Stomach smooth muscle (tissue), 2 donors: ENCODE measurements around the gene DPH1.

Source experiments
- H3K27ac ChIP-seq: one replicate; pipeline ENCODE4 v1.7.0; 2013; ENCODE audit warnings: mild to moderate bottlenecking, low read length, inconsistent platforms
- H3K27me3 ChIP-seq, 2 donors: one replicate each; pipeline ENCODE4 v1.7.0; 2013; ENCODE audit warnings: low read length in 2 of 2; ENCODE audit not compliant: insufficient read depth in 2 of 2, control insufficient read depth in 1 of 2
- H3K36me3 ChIP-seq, 2 donors: one replicate each; pipeline ENCODE4 v1.7.0; 2013; ENCODE audit warnings: low read length in 2 of 2; ENCODE audit not compliant: control insufficient read depth in 2 of 2, insufficient read depth in 2 of 2
- H3K4me1 ChIP-seq: one replicate; pipeline ENCODE4 v1.7.0; 2013; ENCODE audit warnings: low read length; ENCODE audit not compliant: control insufficient read depth, insufficient read depth
- H3K4me3 ChIP-seq, 2 donors: one replicate each; pipeline ENCODE4 v1.7.0; 2013; ENCODE audit warnings: low read length in 2 of 2
- H3K9ac ChIP-seq, 2 donors: one replicate each; pipeline ENCODE4 v1.7.0; 2013; ENCODE audit warnings: low read length in 2 of 2, mild to moderate bottlenecking in 1 of 2
- H3K9me3 ChIP-seq, 2 donors: one replicate each; pipeline ENCODE4 v1.7.0; 2013; ENCODE audit warnings: low read length in 2 of 2; ENCODE audit not compliant: control insufficient read depth in 2 of 2
- donor health status: healthy.
- donor health status: Pancreatic carcinoma.

The DPH1 gene

DNA sequence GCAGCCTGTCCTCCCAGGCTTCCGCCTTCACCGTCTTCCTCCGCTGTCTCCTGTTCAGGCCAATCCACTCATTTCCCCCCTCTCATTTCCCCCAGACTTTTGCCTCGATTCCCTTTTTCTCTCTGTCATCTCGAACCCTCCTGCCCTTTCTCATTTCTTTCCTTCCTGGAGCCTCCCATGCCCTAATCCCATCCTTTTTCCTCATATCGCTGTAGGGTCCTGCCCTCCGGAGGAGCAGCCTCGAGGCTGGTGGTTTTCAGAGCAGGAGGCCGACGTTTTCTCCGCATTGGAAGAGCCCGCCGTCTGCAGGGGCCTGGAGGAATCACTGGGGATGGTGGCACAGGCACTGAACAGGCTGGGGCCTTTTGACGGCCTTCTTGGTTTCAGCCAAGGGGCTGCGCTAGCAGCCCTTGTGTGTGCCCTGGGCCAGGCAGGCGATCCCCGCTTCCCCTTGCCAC is 12.5 kb downstream of the DPH1 start:
- H3K27ac ChIP-seq = peak overlapping the region; percentile 82
- H3K4me1 ChIP-seq = peaks cover 29% of the 10 kb centered on the region
- H3K9ac ChIP-seq = peak overlapping the region; percentile 87 to 92
- H3K9me3 ChIP-seq = no peaks in the 10 kb centered on the region
- H3K27me3 ChIP-seq = no peaks in the 10 kb centered on the region
- H3K36me3 ChIP-seq = peaks cover 13 to 22% of the 10 kb centered on the region in 2 donors
- peak overlapping the region; percentile 90 to 99 for H3K4me3 ChIP-seq

DNA sequence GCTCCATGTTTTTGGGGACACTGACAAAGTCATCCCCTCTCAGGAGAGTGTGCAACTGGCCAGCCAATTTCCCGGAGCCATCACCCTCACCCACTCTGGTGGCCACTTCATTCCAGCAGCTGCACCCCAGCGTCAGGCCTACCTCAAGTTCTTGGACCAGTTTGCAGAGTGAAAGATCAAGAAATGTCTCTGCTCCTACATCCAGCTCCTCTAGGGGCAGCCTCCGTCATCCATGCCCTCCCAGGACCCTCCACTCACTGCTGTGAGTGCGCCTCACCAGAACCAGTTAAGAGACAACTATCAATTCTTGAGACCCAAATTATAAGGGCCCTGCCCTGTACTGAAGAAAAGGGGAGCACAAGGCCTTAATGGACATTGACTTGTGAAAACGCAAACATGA is 13.0 kb downstream of the DPH1 start:
- H3K4me1 ChIP-seq = peaks cover 29% of the 10 kb centered on the region
- H3K36me3 ChIP-seq = peaks cover 9 to 19% of the 10 kb centered on the region in 2 donors
- peak overlapping the region in 1 of 2 donors; percentile 92 for H3K9ac ChIP-seq
- peak overlapping the region; percentile 82 for H3K27ac ChIP-seq
- peak overlapping the region; percentile 90 to 99 for H3K4me3 ChIP-seq
- no peaks in the 10 kb centered on the region for H3K9me3 ChIP-seq
- no peaks in the 10 kb centered on the region for H3K27me3 ChIP-seq

DNA sequence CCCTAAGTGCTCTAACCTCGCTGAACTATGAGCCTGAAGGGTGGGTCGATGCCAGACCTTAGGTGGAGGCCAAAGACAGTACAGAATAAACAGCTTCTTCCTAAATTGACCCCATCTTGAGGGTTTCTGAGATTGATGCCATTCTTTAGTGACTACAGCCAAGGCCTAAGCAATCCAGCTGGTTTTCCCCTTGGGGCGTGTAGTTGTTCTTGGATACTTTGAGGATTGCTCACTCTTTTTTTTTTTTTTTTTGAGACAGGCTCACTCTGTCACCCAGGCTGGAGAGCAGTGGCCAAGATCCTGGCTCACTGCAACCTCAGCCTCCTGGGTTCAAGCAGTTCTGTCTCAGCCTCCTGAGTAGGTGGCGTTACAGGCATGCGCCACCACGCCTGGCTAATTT is 13.8 kb downstream of the DPH1 start:
- Histone ChIP-seq H3K27ac (no peak overlapping the region), H3K36me3 (peaks cover 9 to 17% of the 10 kb centered on the region in 2 donors), H3K27me3 (no peaks in the 10 kb centered on the region), H3K4me3 (no peak overlapping the region), H3K4me1 (peaks cover 30% of the 10 kb centered on the region), H3K9ac (peak overlapping the region in 1 of 2 donors; percentile 13), H3K9me3 (no peaks in the 10 kb centered on the region)

DNA sequence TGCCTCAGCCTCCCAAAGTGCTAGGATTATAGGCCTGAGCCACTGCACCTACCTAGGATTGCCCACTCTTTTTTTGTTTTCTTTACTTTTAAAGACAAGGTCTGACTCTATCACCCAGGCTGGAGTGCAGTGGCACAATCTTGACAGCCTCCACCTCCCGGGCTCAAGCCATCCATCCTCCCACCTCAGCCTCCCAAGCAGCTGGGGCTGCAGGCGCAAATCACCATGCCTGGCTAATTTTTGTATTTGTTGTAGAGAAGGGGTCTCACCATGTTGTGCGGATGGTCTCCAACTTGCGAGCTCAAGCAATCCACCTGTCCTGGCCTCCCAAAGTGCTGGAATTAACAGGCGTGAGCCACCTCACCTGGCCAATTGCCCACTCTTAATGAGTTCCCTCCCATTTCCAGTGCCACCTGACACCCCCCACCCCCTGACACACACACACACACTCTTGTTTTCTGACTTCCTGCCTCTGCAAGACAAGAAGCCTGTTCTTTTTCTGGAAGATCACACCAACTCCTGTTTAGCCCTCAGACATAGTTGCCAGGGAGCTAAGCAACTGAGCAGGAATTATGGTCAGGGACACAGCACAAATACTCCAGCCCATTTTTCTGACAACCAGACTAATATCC is 14.4 kb downstream of the DPH1 start:
- Histone ChIP-seq H3K9me3 (no peaks in the 10 kb centered on the region), H3K9ac (no peak overlapping the region), H3K36me3 (peaks cover 9 to 17% of the 10 kb centered on the region in 2 donors), H3K27ac (no peak overlapping the region), H3K27me3 (peaks cover 0 to 2% of the 10 kb centered on the region in 2 donors), H3K4me3 (no peak overlapping the region), H3K4me1 (peaks cover 36% of the 10 kb centered on the region)

DNA sequence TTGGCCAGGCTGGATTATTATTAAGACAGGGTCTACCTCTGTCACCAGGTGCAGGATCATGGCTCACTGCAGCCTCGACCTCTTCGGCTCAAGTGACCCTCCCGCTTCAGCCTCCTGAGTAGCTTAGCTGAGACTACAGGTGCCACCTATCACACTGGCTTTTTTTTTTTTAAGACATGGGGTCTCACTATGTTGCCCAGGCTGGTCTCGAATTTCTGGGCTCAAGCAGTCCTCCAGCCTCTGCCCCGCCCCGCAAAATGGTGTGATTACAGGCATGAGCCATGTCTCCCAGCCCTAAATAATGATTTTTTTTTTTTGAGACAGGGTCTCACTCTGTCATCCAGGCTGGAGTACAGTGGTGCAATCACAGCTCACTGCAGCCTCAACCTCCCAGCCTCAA is 17.6 kb downstream of the DPH1 start:
- Histone ChIP-seq H3K36me3 (peaks cover 9 to 15% of the 10 kb centered on the region in 2 donors), H3K9me3 (no peaks in the 10 kb centered on the region), H3K27me3 (peaks cover 9 to 25% of the 10 kb centered on the region in 2 donors), H3K9ac (no peak overlapping the region), H3K27ac (no peak overlapping the region), H3K4me3 (no peak overlapping the region), H3K4me1 (peaks cover 34% of the 10 kb centered on the region)

DNA sequence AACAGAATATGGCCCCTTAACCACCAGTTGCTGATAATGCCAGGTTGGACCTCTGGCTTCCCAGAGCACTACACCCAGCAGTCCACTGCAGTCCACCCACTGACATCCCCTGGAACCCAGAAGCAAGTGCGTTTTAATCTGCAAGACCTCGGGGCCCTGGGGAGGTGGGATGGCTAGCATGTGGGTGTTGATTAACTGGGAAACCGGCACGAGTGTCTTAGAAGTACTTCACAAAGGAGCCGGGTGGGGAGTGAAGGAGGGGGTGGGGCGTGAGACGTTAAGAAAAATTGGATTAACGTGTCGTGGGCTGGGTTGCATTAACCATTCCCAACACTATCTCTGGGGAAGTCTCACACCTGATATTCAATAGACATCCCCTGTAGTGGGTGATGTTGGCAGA is 18.9 kb downstream of the DPH1 start:
- peak overlapping the region; percentile 66 to 79 for H3K4me3 ChIP-seq
- peaks cover 13 to 33% of the 10 kb centered on the region in 2 donors for H3K27me3 ChIP-seq
- peaks cover 0 to 6% of the 10 kb centered on the region in 2 donors for H3K36me3 ChIP-seq
- H3K4me1 ChIP-seq = peaks cover 33% of the 10 kb centered on the region
- no peaks in the 10 kb centered on the region for H3K9me3 ChIP-seq
- H3K27ac ChIP-seq = no peak overlapping the region
- H3K9ac ChIP-seq = peak overlapping the region in 1 of 2 donors; percentile 64

DNA sequence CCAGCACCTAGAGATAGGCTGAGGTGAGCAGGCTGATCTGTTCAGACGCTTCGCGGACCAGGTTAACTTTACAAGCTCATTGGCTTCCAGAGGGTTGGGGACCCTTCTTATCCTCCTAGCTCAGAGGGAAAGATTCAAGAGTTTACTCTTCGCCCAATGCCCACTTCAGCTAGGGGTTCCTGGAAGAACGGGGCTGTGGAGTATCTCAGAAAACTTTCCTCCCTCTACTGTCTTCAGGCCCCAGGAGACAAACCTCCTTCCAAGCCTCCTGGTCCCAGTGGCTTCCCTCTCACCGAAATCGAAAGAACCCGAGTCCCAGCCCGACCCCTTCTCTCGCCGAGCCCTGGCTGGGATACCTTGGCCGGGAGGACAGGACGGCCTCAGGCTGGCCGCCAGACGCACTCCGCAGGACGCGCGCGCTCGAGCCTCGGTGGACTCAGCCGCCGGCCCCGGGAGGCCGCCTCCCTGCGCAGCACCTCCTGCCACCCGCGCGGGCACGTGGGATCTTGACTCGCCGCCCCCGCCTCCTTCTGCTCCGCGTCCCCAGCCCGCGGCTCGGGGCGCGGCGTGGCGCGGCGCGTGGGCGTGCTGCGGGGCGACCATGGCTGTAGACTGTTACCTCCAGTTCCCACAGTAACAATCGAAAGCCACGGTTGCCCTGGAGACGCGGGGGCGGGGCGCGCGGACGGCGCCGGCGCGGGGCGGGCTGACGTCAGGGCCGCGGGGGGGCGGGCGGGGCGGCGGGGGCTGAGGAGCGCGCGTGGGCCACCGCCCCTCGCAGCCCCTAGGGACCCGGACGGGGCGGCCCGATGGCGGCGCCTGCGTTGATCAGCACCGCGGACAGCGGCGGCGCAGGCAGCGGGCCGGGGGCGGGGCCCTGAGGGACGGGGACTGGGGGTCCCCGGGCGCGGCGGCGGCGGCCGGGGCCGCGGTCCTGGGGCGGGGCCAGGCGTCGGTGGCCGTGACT is 19.7 kb downstream of the DPH1 start:
- H3K4me3 ChIP-seq = peak overlapping the region; percentile 66 to 79
- H3K4me1 ChIP-seq = peaks cover 33% of the 10 kb centered on the region
- peak overlapping the region; percentile 24 for H3K27ac ChIP-seq
- no peaks in the 10 kb centered on the region for H3K36me3 ChIP-seq
- H3K9me3 ChIP-seq = no peaks in the 10 kb centered on the region
- peaks cover 17 to 41% of the 10 kb centered on the region in 2 donors for H3K27me3 ChIP-seq
- H3K9ac ChIP-seq = peak overlapping the region; percentile 55 to 64

DNA sequence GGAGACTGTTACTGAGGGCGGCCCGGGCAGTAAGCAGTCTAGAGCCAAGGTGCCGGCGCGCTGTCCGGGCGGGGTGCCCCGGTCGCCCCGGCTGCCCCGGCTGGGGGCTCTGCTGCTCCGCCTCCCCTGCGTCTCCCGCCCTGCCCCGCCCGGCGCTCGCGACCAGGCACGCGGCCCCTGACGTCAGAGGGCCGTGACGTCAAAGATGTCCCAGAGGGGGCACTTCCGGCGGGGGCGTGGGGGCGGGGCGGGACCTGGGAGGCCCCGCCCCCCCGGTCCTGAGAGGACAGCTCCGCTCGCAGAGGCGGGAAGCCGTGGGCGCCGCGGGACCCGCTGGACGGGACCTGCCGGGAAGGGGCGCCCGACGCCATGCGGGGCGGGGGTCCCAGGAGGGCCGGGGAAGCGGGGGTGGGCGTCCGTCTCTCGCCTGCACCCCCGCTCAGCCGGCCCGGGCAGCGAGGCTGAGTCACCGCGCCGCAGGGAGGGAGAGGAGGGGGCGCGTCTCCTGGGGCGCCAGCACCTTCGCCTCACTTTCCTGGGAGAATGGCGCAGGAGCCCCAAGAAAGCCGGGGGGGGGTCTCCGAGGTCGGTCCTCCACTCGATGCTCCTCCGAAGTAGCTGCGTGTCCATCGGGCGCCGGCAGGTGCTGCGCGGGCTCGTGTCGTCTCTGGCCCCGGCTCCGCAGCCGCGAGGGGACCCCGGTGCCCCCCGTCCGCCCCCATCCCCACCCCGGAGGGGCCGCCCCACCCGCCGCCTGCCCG is 20.5 kb downstream of the DPH1 start:
- peaks cover 42% of the 10 kb centered on the region for H3K4me1 ChIP-seq
- H3K4me3 ChIP-seq = peak overlapping the region in 1 of 2 donors; percentile 59
- peaks cover 18 to 48% of the 10 kb centered on the region in 2 donors for H3K27me3 ChIP-seq
- H3K27ac ChIP-seq = no peak overlapping the region
- H3K36me3 ChIP-seq = no peaks in the 10 kb centered on the region
- no peak overlapping the region for H3K9ac ChIP-seq
- H3K9me3 ChIP-seq = no peaks in the 10 kb centered on the region

DNA sequence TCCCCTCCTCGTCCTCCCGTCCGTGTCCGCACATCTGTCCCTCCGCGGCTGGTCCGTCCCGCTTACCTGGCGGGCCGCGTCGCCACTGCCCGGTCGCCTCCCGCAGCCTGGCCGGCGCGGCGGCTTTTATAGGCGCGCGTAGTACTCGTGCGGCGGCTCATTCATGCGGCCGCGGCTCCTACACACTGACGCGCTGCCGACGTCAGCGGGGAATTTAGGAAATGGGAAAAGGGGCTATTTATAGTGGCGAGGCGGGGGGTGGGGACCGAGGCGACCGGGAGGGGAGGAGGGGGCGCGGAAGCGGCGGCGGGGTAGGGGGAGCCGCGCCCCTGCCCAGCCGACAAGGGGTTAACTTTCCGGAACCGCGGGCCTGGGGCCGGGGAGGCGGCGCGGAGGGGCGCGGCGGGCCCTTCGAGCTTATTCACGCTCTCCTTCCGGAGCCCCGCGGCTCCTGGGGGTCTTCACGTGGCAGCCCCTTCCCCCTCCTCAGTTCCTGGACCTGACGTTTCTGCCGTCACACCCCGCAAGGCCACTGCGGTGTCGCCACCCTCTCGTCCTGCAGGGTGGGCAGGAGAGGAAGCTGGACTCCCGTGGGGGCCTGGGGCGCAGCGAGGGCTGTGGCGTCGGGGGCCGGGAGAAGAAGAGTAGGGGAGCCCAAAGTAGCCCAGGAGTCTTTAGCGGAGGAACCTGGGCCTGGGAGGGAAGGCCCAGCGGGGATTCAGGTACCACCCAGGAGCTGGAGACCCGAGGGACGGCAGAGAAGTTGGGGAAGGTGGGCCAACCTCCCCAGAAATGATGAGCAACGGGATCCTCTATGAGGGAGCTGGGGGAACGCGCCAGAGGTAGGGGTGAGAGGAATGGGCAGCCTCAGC is 21.3 kb downstream of the DPH1 start:
- Histone ChIP-seq H3K27ac (no peak overlapping the region), H3K27me3 (peaks cover 20 to 52% of the 10 kb centered on the region in 2 donors), H3K36me3 (no peaks in the 10 kb centered on the region), H3K9me3 (no peaks in the 10 kb centered on the region), H3K9ac (no peak overlapping the region), H3K4me3 (no peak overlapping the region), H3K4me1 (peaks cover 43% of the 10 kb centered on the region)
